Small intestine (tissue), 7 donors: ENCODE results near the gene MTRF1L. TPM values are rescaled to one million over a fixed set of nuclear protein-coding genes. Genes with fewer than 3 reads are reported as not detected.

Experiments used
- DNase-seq, 2 donors: peaks; one replicate each; pipeline versions ENCODE4 v3.0.0 to v3.0.0-alpha.2; 2013
- FAIRE-seq: peaks from 2 replicates; lab custom pipeline; 2012; peaks lifted over from hg19 to GRCh38; lab: Jason Lieb, UNC
- H3K27ac ChIP-seq, 3 donors: one replicate each; pipeline ENCODE4 v1.5.1; 2013; ENCODE audit warnings: low read length in 2 of 3, mild to moderate bottlenecking in 2 of 3, control low read depth in 1 of 3, inconsistent platforms in 1 of 3, low read depth in 1 of 3, moderate library complexity in 1 of 3
- H3K27me3 ChIP-seq, 3 donors: one replicate each; pipeline ENCODE4 v1.6.1; 2013; ENCODE audit warnings: low read length in 3 of 3, inconsistent platforms in 1 of 3; ENCODE audit not compliant: control insufficient read depth in 3 of 3, insufficient read depth in 3 of 3
- H3K36me3 ChIP-seq, 3 donors: one replicate each; pipeline ENCODE4 v1.6.1; 2013; ENCODE audit warnings: low read length in 3 of 3, inconsistent platforms in 1 of 3, low read depth in 1 of 3, mild to moderate bottlenecking in 1 of 3, moderate library complexity in 1 of 3; ENCODE audit not compliant: control insufficient read depth in 3 of 3, insufficient read depth in 2 of 3
- H3K4me1 ChIP-seq, 3 donors: one replicate each; pipeline ENCODE4 v1.6.1; 2013; ENCODE audit warnings: low read length in 2 of 3, inconsistent platforms in 1 of 3, low read depth in 1 of 3, mild to moderate bottlenecking in 1 of 3, moderate library complexity in 1 of 3; ENCODE audit not compliant: control insufficient read depth in 3 of 3, insufficient read depth in 2 of 3
- H3K4me3 ChIP-seq, 3 donors: one replicate each; pipeline ENCODE4 v1.5.1; 2013; ENCODE audit warnings: low read length in 3 of 3, control low read depth in 1 of 3, inconsistent platforms in 1 of 3, low read depth in 1 of 3, mild to moderate bottlenecking in 1 of 3, moderate library complexity in 1 of 3
- H3K9me3 ChIP-seq, 2 donors: one replicate each; pipeline ENCODE4 v1.6.1; 2013; ENCODE audit warnings: low read depth in 1 of 2, low read length in 1 of 2; ENCODE audit not compliant: control insufficient read depth in 2 of 2, insufficient read depth in 1 of 2
- WGBS, 3 donors: extraction: QIAGEN DNeasy Blood & Tissue Kit; methylation state at CpG; one replicate each; pipeline ENCODE4 v1.1.7; 2013; 5-methylcytosine and 5-hydroxymethylcytosine counted together
- polyA plus RNA-seq, 4 donors: library from polyadenylated mRNA; stranded (reverse) in 3 of 4; unstranded in 1 of 4; fragments of 200-250 nt in 3 of 4; fragments of 120-200 nt in 1 of 4; gene quantifications; one replicate each; pipeline versions ENCODE4 v1.2.1 to v1.2.3, GENCODE V29; 2013
- donor health status: healthy with polysubstance abuse.
- donor health status: control.
- donor health status: control.
- donor health status: Bipolar disorder and iron deficiency.
- donor health status: healthy.

Gene MTRF1L
- polyA plus RNA-seq, 4 donors = 9.9 to 18.6 (median 14.9) TPM

- 0% methylated on average over 38 of the region's 38 CpGs for WGBS, 3 donors
- DNase-seq = peak in 1 of 2 donors; percentile 47
- FAIRE-seq = no peak
These were observed 18.6 kb downstream of the MTRF1L start for GRCh38 chr6:152983637-152984512.

DNA sequence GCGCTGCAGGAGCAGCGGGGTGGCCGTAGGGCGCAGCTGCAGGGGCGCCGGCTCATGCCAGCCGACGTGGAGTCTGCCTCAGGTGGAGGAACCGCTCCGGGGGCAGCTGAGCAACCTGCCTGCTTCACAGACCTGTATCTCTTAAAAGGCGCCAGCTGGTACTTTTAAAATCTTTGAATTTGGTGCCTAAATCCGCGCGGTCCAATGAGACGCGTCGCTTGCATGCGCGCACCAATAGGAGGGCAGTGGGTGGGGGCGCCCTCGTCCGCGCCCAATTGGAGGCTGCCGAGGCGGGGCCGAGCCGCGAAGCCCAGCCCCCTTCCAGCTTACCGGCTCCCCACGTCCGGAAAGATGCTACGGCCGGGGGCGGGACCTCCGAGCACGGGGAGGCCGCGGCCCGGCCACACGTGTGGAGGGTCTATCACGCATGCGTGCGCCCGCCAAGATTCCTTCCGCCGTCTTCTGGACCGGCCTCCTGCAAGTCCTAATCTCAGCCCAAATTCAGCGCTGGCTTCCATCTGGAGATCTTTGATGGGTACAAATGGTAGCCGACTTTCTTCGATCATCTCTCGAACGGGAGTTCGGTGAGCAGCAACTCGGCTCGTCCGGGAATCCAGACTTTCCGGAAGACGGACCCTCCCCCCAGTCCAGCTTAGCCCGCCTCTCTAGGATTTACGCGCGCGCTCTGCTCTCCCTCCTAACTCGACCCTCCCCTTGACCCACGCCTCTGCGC lies 19.4 kb downstream of the MTRF1L start, which contains the start of gene FBXO5:
Gene FBXO5 (minus strand): TSS at position 138 of the 733 bp plus-strand sequence. CDS start 82 bp downstream, at position 56.
- H3K27ac ChIP-seq = peak within 1 kb of the TSS; percentile 36 to 96 (median 89)

More at GRCh38 chr6:152983637-152984512, 18.6 kb downstream of the MTRF1L start:
- peak overlapping the region; percentile 36 to 96 (median 89) for H3K27ac ChIP-seq
- peaks cover 7 to 11% (median 10%) of the 10 kb centered on the region in 3 donors for H3K4me1 ChIP-seq
- H3K27me3 ChIP-seq = no peaks in the 10 kb centered on the region
- H3K9me3 ChIP-seq = no peaks in the 10 kb centered on the region
- peak overlapping the region; percentile 53 to 73 (median 61) for H3K4me3 ChIP-seq
- no peaks in the 10 kb centered on the region for H3K36me3 ChIP-seq

GRCh38 chr6:152981989-152982903 lies 20.3 kb downstream of the MTRF1L start:
- H3K27me3 ChIP-seq = no peaks in the 10 kb centered on the region
- H3K36me3 ChIP-seq = peaks cover 0 to 3% (median 0%) of the 10 kb centered on the region in 3 donors
- H3K4me1 ChIP-seq = peaks cover 7 to 11% (median 10%) of the 10 kb centered on the region in 3 donors
- FAIRE-seq (no peak), DNase-seq (peak in 1 of 2 donors; percentile 20)
- 1 to 3% (median 1%) methylated on average over 51 to 71 of the region's 71 CpGs for WGBS, 3 donors
- no peak overlapping the region for H3K27ac ChIP-seq
- H3K9me3 ChIP-seq = no peaks in the 10 kb centered on the region
- H3K4me3 ChIP-seq = peak overlapping the region; percentile 53 to 61 (median 58)

More for the DNA sequence above, 19.4 kb downstream of the MTRF1L start, which contains the start of gene FBXO5:
- Histone ChIP-seq H3K36me3 (peaks cover 0 to 3% (median 0%) of the 10 kb centered on the region in 3 donors), H3K4me3 (peak within 1 kb of the TSS; percentile 53 to 73 (median 61)), H3K27me3 (no peaks in the 10 kb centered on the region), H3K9me3 (no peaks in the 10 kb centered on the region), H3K4me1 (peaks cover 7 to 11% (median 10%) of the 10 kb centered on the region in 3 donors)
- WGBS, 3 donors = 0% methylated on average over 66 of the region's 66 CpGs
- DNase-seq (peak; percentile 97 to 98), FAIRE-seq (no peak)

GRCh38 chr6:152981219-152981618 lies 21.3 kb downstream of the MTRF1L start:
- Histone ChIP-seq H3K27ac (no peak overlapping the region), H3K4me1 (peaks cover 7 to 11% (median 10%) of the 10 kb centered on the region in 3 donors), H3K4me3 (no peak overlapping the region), H3K27me3 (no peaks in the 10 kb centered on the region), H3K9me3 (no peaks in the 10 kb centered on the region), H3K36me3 (peaks cover 0 to 3% (median 0%) of the 10 kb centered on the region in 3 donors)
- WGBS, 3 donors = 16 to 25% (median 22%) methylated on average over 2 of the region's 2 CpGs
- no peak for FAIRE-seq
- DNase-seq = no peak

DNA sequence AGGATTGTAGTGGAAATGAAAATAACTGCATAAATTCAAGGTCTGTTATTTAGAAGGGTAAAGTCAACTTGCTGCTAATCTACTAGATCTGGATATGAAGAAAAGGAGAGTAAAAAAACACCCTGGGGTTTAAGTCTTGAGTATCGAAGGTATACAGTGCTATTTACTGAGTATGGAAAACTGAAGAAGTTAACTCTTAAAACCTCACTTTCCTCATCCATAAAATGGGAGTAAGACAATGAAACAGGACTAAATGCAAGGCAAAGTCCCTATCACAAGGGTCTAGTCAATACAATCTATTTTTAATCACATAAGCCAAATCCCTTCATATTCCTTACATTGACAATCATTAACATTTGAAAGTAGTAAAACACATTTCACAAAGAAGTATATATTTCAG lies 21.9 kb downstream of the MTRF1L start:
- H3K4me3 ChIP-seq = no peak overlapping the region
- H3K9me3 ChIP-seq = no peaks in the 10 kb centered on the region
- DNase-seq (no peak), FAIRE-seq (no peak)
- H3K27ac ChIP-seq = no peak overlapping the region
- 46 to 60% (median 54%) methylated on average over 1 of the region's 1 CpG for WGBS, 3 donors
- H3K36me3 ChIP-seq = peaks cover 0 to 3% (median 0%) of the 10 kb centered on the region in 3 donors
- H3K4me1 ChIP-seq = peaks cover 7 to 11% (median 10%) of the 10 kb centered on the region in 3 donors
- no peaks in the 10 kb centered on the region for H3K27me3 ChIP-seq

DNA sequence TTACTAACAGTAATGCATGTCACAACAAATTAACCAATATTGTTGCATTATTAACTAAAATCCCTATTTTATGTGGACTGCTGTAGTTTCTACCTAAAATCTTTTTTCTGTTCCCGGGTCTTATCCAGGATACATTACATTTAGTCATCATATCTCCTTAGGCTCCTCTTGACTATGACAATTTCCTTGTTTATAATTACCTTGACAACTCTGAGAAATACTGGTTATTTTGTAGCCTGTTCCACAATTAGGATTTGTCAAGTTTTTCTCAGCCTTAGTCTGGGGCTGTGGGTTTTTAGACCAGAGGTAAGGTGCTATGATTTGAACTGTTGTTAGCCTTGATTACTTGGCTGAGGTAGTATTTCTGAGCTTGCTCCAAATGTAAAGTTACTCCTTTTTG lies 23.4 kb downstream of the MTRF1L start:
- FAIRE-seq = no peak
- H3K4me1 ChIP-seq = peaks cover 2 to 10% (median 5%) of the 10 kb centered on the region in 3 donors
- no peak for DNase-seq
- no peak overlapping the region for H3K4me3 ChIP-seq
- no peaks in the 10 kb centered on the region for H3K9me3 ChIP-seq
- H3K27ac ChIP-seq = no peak overlapping the region
- no peaks in the 10 kb centered on the region for H3K27me3 ChIP-seq
- WGBS, 3 donors = 83 to 92% (median 89%) methylated on average over 1 of the region's 1 CpG
- H3K36me3 ChIP-seq = peaks cover 0 to 3% (median 0%) of the 10 kb centered on the region in 3 donors

DNA sequence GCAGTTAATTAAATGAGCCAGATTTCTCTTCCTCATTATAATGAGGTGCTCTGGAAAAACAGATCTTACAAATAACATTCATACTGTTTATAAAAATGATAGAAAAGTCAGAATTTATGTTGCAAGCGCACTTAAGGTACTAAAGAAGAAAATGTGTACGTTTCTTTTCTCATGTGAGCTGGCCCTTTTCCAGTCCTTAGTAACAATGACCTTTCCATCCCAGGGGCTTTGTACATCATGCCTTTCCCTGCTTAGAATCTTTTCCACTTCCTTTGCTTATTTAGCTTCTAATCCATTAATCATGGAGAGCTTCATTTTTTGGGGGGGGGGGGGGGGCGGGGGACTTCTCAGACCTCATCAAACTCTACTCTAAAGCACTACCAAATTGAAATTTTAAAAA lies 24.5 kb downstream of the MTRF1L start:
- no peak for FAIRE-seq
- 54 to 83% (median 77%) methylated on average over 3 of the region's 3 CpGs for WGBS, 3 donors
- H3K4me3 ChIP-seq = no peak overlapping the region

More for the DNA sequence above, 24.5 kb downstream of the MTRF1L start:
- Histone ChIP-seq H3K27ac (no peak overlapping the region), H3K27me3 (no peaks in the 10 kb centered on the region), H3K4me1 (peaks cover 2 to 10% (median 5%) of the 10 kb centered on the region in 3 donors), H3K9me3 (no peaks in the 10 kb centered on the region), H3K36me3 (peaks cover 1 to 6% (median 2%) of the 10 kb centered on the region in 3 donors)
- DNase-seq = no peak
